SK-N-SH treated with all-trans-retinoic acid at 6 μM for 48 hours (cell line): ENCODE data around the gene ADAMTS2.

Source experiments
- ATAC-seq: fragments of 200-7000 bp; cut with Tn5 transposase; 3 replicates; pipeline ENCODE4 v1.9.1; 2020; ENCODE audit warnings: mild to moderate bottlenecking, moderate library complexity
- ARNTL ChIP-seq: fragments of 450-650 bp; formaldehyde crosslinking; IDR thresholded peaks from 2 replicates; pipeline ENCODE4 v1.5.0; 2020; ENCODE audit warnings: low read depth, mild to moderate bottlenecking, moderate library complexity, borderline replicate concordance
- BACH2 ChIP-seq: fragments of 250-450 bp; sonication (Bioruptor Pico); IDR thresholded peaks from 2 replicates; pipeline ENCODE4 v1.9.0; 2021; ENCODE audit warnings: mild to moderate bottlenecking, borderline replicate concordance
- ESRRG ChIP-seq: fragments of 250-450 bp; sonication (Bioruptor Pico); IDR thresholded peaks from 2 replicates; pipeline ENCODE4 v1.6.1; 2021; ENCODE audit warnings: mild to moderate bottlenecking
- GLIS3 ChIP-seq: fragments of 250-450 bp; sonication (Bioruptor Pico); IDR thresholded peaks from 2 replicates; pipeline ENCODE4 v1.5.0; 2020; ENCODE audit warnings: mild to moderate bottlenecking, moderate library complexity
- ISL1 ChIP-seq: fragments of 250-450 bp; sonication (Bioruptor Pico); IDR thresholded peaks from 2 replicates; pipeline ENCODE4 v2.1.2; 2022; ENCODE audit warnings: mild to moderate bottlenecking, moderate library complexity
- OSR1 ChIP-seq: fragments of 250-450 bp; sonication (Bioruptor Pico); IDR thresholded peaks from 2 replicates; pipeline ENCODE4 v1.8.0; 2022; ENCODE audit warnings: moderate library complexity, mild to moderate bottlenecking, inconsistent platforms
- PATZ1 ChIP-seq: fragments of 250-450 bp; sonication (Bioruptor Pico); IDR thresholded peaks from 2 replicates; pipeline ENCODE4 v1.8.0; 2020; ENCODE audit warnings: mild to moderate bottlenecking, moderate library complexity, borderline replicate concordance
- POU6F1 ChIP-seq: fragments of 250-450 bp; sonication (Bioruptor Pico); IDR thresholded peaks from 2 replicates; pipeline ENCODE4 v1.8.0; 2021; ENCODE audit warnings: low read depth, mild to moderate bottlenecking, moderate library complexity, borderline replicate concordance
- RARB ChIP-seq: fragments of 250-450 bp; sonication (Bioruptor Pico); IDR thresholded peaks from 2 replicates; pipeline ENCODE4 v1.8.0; 2021; ENCODE audit warnings: mild to moderate bottlenecking, moderate library complexity
- SNAI2 ChIP-seq: fragments of 250-450 bp; sonication (Bioruptor Pico); IDR thresholded peaks from 2 replicates; pipeline ENCODE4 v1.5.0; 2020; ENCODE audit warnings: mild to moderate bottlenecking, moderate library complexity
- TCF4 ChIP-seq: fragments of 250-450 bp; sonication (Bioruptor Pico); IDR thresholded peaks from 2 replicates; pipeline ENCODE4 v1.8.0; 2021; ENCODE audit warnings: mild to moderate bottlenecking, moderate library complexity, borderline replicate concordance
- TOX ChIP-seq: fragments of 250-450 bp; sonication (Bioruptor Pico); IDR thresholded peaks from 2 replicates; pipeline ENCODE4 v1.8.0; 2021; ENCODE audit warnings: mild to moderate bottlenecking, moderate library complexity, borderline replicate concordance
- ZC3H10 ChIP-seq: fragments of 250-450 bp; sonication (Bioruptor Pico); IDR thresholded peaks from 2 replicates; pipeline ENCODE4 v1.5.1; 2021; ENCODE audit warnings: mild to moderate bottlenecking, moderate library complexity
- ZFP3 ChIP-seq: fragments of 250-450 bp; sonication (Bioruptor Pico); IDR thresholded peaks from 2 replicates; pipeline ENCODE4 v1.5.0; 2020; ENCODE audit warnings: mild to moderate bottlenecking, moderate library complexity
- ZFP30 ChIP-seq: fragments of 450-650 bp; formaldehyde crosslinking; IDR thresholded peaks from 2 replicates; pipeline ENCODE4 v1.5.0; 2022; ENCODE audit warnings: mild to moderate bottlenecking, moderate library complexity
- ZNF565 ChIP-seq: fragments of 450-650 bp; formaldehyde crosslinking; conservative IDR thresholded peaks from 2 replicates; pipeline ENCODE4 v1.5.0; 2020; ENCODE audit warnings: low read depth, mild to moderate bottlenecking, moderate library complexity
- ZNF70 ChIP-seq: fragments of 450-650 bp; formaldehyde crosslinking; IDR thresholded peaks from 2 replicates; pipeline ENCODE4 v1.5.0; 2020; ENCODE audit warnings: mild to moderate bottlenecking, moderate library complexity
- ZNF8 ChIP-seq: fragments of 450-650 bp; formaldehyde crosslinking; IDR thresholded peaks from 2 replicates; pipeline ENCODE4 v1.5.0; 2020; ENCODE audit warnings: mild to moderate bottlenecking, moderate library complexity
- TF ChIP-seq, protein P1 (sequence below): fragments of 250-450 bp; sonication (Bioruptor Pico); IDR thresholded peaks from 2 replicates; pipeline ENCODE4 v1.5.1; 2020; ENCODE audit warnings: low read depth, mild to moderate bottlenecking, moderate library complexity
- TF ChIP-seq, protein P2 (sequence below): fragments of 250-450 bp; sonication (Bioruptor Pico); IDR thresholded peaks from 2 replicates; pipeline ENCODE4 v1.5.1; 2021; ENCODE audit warnings: mild to moderate bottlenecking, moderate library complexity

ADAMTS2 gene

GRCh38 chr5:179327021-179327735 is 18.1 kb downstream of the ADAMTS2 start:
- TF ChIP-seq ESRRG (CRISPR knock-in tag) (no peak), POU6F1 (CRISPR knock-in tag) (no peak)
- no peak for ATAC-seq

DNA sequence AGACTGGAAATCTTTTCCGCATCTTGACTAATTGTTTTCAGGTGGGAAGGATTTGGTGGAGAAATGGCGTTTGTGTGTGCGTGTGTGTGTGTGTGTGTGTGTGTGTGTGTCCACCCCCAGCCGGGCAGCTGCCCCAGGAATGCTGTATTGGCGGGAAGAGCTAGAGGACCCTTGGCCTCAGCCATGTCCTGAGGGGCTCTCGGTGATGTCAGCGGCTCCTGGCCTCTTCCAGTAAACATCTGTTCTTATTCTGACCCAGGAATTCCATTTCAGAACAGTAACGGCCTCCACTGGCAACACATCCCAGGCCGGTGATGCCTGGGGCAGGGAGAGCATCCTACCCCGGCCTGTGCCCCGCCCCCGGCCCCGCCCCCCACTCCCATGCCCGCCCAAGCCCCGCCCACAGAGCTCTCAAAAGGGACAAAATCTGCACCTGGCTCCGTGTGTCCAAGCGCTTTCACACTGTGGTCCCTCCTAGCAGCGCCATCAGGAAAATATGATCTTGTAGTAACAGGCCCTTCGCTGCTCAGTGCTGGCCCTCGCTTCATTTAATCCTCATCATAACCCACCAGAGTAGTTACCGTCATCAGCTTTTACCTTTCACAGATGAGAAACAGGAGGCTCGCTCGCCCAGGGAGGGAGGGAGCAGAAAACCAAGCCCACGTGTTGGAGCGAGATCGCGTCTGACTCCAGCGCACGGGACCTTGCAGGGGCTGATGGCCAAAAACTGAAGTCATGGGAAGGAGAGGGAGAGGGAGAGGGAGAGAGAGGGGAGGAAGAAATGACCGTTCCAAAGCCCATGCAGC is 18.9 kb downstream of the ADAMTS2 start:
- TF ChIP-seq GLIS3 (CRISPR knock-in tag): no peak
- 0 out of 2 replicates have a peak, but pooled peaks have one; percentile 19 for TF ChIP-seq TCF4 (CRISPR knock-in tag)
- ATAC-seq: no peak

DNA sequence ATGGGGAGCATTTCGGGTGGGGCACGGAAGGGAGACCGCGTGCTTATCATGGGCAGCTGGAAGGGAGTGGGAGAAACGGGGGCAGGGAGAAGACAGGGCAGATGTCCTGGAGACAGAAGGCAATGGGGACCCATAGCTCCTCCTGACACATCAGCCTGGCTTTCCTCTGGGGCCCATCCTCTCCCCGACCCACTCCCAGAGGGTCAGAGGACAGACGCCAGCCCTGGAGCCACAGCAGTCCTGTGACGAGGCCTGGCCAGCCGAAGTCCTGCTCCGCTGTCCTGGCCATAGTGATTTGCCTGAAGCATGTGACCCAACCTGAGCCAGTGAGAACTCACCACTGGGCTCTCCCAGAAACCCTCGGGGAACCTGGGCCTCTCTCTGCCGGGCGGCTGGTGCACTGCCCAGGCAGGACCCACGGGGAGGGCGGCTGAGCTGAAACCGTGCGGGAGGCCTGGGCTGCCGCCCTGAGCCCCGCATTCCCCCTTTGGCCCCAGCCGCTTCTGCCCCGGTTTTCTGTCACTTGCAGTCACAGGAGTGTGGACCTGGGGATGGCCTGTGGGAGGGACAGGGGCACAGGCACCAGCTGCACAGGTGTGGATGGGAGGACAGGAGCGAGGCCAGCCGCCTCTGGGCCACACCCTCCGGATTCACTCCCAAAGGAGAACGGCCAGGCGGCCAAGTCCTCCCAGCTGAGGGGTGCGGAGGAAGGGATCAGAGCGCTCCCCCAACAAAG is 19.8 kb downstream of the ADAMTS2 start:
- ATAC-seq: no peak

More for the DNA sequence above, 19.8 kb downstream of the ADAMTS2 start:
- TF ChIP-seq BACH2 (CRISPR knock-in tag) (no peak), RARB (CRISPR knock-in tag) (no peak), OSR1 (no peak), ESRRG (CRISPR knock-in tag) (no peak), ZC3H10 (CRISPR knock-in tag) (no peak), ZNF70 (CRISPR knock-in tag) (no peak), SNAI2 (no peak), POU6F1 (CRISPR knock-in tag) (no peak), GLIS3 (CRISPR knock-in tag) (no peak), PATZ1 (no peak), TOX (CRISPR knock-in tag) (no peak), ZFP3 (CRISPR knock-in tag) (no peak), ZNF8 (CRISPR knock-in tag) (no peak), TCF4 (CRISPR knock-in tag) (no peak), ISL1 (CRISPR knock-in tag) (no peak), ARNTL (no peak), ZNF565 (CRISPR knock-in tag) (no peak), ZFP30 (CRISPR knock-in tag) (no peak)
- TF ChIP-seq, protein P1, sequence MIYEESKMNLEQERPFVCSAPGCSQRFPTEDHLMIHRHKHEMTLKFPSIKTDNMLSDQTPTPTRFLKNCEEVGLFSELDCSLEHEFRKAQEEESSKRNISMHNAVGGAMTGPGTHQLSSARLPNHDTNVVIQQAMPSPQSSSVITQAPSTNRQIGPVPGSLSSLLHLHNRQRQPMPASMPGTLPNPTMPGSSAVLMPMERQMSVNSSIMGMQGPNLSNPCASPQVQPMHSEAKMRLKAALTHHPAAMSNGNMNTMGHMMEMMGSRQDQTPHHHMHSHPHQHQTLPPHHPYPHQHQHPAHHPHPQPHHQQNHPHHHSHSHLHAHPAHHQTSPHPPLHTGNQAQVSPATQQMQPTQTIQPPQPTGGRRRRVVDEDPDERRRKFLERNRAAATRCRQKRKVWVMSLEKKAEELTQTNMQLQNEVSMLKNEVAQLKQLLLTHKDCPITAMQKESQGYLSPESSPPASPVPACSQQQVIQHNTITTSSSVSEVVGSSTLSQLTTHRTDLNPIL: no peak
- TF ChIP-seq, protein P2, sequence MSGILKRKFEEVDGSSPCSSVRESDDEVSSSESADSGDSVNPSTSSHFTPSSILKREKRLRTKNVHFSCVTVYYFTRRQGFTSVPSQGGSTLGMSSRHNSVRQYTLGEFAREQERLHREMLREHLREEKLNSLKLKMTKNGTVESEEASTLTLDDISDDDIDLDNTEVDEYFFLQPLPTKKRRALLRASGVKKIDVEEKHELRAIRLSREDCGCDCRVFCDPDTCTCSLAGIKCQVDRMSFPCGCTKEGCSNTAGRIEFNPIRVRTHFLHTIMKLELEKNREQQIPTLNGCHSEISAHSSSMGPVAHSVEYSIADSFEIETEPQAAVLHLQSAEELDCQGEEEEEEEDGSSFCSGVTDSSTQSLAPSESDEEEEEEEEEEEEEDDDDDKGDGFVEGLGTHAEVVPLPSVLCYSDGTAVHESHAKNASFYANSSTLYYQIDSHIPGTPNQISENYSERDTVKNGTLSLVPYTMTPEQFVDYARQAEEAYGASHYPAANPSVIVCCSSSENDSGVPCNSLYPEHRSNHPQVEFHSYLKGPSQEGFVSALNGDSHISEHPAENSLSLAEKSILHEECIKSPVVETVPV (CRISPR knock-in tag): no peak
